NCI-H2171 treated with DMSO at 0.1 percent for 48 hours (cell line): ENCODE data around the gene KLHL6.
"Not testable (repeated sequence)": the region's sequence is repeated elsewhere in the genome, so short reads cannot be mapped to it uniquely, and the experiment has no call there.

Experiments
- DNase-seq: peaks from one replicate; lab custom pipeline; 2025; lab: John Stamatoyannopoulos, UW

Gene KLHL6

DNA sequence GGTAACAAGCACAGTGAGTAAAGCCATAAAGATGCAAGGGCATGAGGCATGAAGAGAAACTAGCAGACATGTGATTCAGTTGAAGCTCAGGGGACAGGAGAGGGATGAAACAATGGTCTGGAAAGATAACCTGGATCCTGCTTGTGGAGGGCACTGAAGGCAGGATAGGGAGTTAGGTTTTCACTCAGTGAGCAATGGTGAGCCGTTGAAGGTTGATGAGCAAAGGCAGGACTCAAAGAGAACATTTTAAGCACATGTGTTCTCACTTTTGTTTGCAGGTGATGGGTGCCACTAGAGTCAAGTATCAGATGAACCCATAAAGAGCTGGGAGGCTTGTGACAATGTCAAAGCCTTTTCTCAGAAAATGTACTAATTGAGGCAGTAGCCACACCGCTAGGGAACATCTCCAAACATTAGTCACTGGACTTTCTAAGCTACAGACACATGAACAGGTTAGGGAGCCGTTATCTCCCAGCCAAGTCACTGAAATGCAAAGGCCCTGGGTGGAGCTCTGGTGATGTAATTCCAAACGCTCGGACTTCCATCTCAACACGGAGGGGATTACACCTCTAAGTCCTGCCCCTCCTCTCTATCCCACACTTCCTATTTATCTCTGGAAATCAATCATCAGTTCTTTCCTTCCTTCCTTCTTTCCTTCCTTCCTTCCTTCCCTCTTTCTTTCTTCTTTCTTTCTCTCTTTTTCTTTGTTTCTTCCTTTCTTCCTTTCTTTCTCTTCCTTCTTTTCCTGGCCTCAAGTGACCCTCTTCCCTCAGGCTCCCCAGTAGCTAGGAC is 22.7 kb downstream of the KLHL6 start:
- DNase-seq, result no peak

DNA sequence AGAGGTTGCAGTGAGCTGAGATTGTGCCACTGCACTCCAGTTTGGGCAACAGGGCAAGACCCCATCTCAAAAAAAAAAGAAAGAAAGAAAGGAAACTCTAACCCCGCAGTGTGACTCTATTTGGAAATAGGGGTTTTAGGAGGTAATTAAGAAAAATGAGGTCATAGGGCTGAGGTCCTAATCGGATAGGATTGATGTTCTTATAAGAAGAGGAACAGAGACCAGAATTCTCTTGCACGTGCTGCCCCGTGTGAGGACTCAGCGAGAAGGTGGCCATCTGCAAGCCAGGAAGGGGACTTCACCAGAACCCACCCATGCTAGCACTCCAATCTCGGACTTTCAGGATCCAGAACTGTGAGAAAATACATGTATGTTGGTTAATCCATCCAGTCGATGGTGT is 25.8 kb downstream of the KLHL6 start:
- DNase-seq, result no peak

DNA sequence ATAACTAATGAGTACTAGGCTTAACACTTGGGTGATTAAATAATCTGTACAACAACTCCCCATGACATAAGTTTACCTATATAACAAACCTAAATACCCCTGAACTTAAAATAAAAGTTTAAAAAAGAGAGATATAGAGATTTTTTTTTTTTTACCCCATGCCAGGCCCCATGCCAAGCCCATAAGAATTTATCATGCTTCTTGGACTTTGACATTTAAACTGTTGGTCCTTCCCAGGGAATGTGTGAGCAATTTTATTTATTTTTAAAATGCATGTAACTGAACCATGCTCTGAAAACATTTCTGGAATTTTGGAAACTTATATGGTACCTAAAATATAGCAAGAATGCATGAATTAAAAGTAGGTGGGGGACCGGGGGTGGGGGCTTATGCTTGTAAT is 26.3 kb downstream of the KLHL6 start:
- no peak for DNase-seq

DNA sequence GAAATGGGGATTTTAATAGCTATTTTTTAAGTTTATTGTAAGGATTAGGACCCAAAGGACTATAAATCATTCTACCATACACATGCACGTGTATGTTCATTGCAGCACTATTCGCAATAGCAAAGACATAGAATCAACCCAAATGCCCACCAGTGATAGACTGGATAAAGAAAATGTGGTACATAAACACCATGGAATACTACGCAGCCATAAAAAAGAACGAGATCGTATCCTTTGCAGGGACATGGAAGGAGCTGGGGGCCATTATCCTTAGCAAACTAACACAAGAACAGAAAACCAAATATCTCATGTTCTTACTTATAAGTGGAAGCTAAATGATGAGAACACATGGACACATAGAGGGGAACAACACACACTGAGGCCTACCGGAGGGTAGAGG is 26.7 kb downstream of the KLHL6 start:
- not testable (repeated sequence) for DNase-seq

DNA sequence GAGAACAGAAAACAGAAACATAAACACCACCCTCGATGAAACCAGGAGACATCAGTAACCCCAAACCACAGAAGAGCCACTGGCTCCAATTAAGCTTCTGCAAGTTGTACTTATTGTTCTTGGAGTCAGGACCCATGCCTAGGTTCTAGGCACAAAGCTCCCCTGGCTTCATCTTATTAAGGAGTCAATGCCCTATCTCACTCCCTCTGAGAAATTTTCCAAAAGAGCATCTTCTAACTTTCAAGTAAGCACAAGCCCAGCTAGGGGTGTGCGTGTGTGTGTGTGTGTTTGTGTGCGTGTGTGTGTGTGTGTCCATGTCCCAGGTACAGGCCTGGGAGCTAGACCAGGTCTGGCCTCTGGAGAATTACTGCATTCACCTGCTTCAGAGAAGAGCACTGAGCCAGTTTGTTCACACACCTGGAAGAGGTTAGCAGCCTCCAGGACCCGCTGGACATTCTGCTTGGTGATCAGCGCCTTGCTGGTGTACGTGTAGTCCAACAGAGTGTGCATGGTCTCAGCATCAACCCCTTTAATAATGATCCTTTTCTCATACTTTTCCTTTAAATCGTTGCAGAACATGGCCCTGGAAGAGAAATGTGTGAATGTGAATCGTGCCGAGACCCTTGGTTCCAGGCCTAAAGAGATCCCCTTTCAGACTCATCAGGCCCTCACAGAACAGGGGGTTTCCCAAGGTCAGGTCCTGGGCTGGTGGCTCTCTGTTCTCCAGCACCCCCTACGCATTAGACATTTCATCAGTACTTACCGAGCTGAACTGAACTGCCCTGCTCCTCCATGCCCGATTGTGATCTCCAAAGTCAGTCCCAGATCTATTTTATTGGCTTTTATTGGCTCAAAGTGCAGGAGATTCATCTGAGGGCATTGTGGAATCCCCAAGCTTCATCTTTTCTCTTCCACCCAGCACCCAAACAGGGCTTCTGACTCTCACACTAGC is 27.8 kb downstream of the KLHL6 start:
- DNase-seq, result no peak

DNA sequence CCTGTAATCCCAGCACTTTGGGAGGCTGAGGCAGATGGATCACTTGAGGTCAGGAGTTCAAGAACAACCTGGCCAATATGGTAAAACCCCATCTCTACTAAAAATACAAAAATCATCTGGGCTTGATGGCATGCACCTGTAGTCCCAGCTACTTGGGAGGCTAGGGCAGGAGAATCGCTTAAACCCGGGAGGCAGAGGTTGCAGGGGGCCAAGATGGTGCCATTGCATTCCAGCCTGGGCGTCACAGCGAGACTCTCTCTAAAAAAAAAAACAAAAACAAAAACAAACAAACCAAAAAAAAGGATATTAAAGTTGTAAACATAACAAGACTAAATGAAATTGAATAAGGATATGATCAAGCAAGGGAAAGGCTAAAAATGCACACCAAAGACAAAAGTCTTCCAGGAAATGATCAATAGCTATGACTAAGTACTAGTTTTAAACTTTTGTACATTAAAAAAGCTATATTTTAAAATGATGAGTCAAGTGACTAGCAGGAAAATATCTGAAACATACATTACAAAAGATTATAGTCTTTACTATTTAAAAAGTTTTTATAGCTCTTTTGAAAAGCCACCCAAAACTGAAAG is 28.6 kb downstream of the KLHL6 start:
- DNase-seq, result no peak

DNA sequence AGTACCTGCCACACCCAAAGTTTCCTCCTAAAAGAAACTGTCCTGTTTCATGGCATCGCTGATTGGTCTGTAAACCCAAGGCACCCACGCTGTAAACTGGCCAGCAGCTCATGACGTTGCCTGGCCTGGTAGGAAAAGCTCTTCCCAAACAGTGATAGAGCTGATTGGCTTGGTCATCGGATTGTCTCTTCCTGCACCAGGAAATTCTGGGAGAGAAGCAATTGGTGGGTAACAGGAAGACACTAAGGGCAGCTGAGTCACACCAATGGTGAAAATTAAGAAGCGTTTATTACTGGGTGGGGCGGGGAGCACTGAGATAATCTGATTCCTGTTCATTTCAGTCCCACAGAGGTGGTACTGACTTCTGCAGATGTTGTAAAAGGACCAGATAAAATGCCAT is 31.0 kb downstream of the KLHL6 start:
- no peak for DNase-seq

DNA sequence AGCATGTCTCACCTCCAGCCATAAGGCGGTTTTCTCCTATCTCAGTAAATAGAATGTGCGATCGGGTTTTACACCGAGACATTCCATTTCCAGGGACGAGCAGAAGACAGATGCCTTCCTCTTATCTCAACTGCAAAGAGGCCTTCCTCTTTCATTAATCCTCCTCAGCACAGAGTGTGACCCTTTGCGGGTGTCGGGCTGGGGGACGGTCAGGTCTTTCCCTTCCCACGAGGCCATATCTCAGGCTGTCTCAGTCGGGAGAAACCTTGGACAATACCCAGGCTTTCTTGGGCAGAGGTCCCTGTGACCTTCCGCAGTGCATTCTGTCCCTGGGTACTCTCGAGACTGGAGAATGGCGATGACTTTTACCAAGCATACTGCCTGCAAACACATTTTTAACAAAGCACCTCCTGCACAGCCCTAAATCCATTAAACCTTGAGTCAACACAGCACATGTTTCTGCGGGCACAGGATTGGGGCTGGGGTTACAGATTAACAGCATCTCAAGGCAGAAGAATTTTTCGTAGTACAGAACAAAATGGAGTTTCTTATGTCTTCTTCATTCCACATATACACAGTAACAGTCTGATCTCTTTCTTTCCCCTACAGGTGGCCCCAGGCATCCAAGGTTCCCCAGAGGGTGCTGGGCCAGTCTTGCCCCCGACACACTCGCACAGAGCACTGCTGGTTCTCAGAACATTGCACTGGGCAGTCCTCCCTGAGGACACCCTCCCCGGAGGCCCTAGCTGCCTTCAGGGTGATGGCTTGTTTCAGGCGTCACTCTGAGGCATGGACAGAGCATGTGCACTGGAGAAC is 34.6 kb downstream of the KLHL6 start:
- not testable (repeated sequence) for DNase-seq

DNA sequence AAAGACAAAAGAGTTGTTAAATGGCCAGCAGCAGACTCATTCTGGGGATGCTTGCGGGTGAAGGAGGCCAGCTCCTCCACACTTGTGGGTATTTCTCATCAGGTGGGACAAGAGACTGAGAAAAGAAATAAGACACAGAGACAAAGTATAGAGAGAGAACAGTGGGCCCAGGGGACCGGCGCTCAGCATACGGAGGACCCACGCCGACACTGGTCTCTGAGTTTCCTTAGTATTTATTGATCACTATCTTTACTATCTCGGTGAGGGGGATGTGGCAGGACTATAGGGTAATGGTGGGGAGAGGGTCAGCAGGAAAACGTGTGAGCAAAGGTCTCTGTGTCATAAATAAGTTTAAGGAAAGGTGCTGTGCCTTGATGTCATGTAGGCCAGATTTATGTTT is 35.2 kb downstream of the KLHL6 start:
- not testable (repeated sequence) for DNase-seq

DNA sequence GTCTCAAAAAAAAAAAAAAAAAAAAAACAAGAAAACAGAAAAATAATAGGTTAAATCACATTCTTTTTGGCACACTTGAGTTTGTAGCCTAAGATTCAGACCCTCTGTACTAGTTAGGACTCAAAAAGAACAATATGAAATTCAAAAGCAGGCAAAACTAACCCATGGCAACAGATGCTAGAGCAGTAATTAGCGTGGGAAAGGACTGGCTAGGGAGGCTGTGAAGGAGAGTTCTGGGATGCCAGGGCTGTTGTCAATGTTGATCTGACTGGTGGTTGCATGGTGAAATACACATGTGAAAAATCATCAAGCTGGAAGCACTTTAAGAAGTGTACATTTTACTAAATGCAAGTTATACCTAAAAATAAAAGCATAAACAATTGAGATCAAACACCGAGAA is 35.6 kb downstream of the KLHL6 start:
- peak; percentile 11 for DNase-seq

DNA sequence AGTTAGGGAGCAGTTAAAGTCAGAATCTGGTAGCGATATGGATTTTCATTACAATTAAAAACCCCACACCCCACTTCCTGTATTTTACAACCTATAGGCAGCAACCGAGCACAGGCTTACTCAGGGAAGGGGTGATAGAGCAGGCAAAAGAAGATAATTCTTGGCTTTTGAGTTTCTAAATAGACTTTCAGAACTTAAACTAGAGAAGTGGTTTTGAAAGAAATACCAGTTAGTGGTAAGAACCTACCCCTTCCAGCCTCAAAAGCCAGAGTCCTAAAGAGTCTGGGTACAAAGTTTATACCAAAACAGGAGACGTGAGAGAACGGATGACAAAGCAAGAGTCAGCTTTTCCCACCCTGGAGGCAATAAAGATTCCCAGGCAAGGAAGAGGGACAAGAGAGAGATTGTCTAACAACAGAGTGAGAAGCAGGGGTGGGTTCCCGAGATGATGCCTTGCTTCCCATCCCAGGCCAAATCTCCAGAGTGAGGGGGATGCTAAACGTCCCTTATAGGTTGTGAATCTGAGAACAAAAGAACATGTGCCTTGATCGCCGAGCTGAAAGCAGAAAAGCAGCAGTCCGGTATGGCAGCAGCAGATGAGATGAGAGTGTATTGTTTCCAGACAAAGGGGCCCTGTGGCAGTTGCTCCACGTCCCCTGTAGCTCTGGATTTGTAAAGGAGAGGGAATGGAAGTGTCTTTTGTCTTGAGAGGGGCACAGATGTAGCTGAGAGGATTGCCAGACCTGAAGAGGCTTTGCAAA is 36.8 kb downstream of the KLHL6 start:
- no peak for DNase-seq

DNA sequence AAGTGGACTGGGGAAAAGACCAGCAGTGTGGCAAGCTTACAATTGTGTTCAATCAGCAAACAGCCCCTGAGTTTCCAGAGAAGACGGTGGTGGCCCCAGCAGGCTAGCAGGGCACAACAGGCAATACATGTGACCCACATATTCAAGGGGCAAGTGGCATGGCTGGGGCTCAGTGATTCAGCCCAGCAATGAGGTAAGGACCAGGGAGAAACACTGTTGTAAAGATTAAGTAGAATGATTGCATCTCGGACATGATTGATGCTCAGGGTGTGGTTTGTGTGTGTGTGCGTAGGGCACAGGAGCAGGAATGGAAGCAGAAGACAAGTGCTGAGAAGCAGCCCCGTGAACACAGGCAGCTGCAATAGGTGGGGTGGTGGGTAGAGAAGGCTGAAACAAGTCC is 37.9 kb downstream of the KLHL6 start:
- DNase-seq, result no peak

DNA sequence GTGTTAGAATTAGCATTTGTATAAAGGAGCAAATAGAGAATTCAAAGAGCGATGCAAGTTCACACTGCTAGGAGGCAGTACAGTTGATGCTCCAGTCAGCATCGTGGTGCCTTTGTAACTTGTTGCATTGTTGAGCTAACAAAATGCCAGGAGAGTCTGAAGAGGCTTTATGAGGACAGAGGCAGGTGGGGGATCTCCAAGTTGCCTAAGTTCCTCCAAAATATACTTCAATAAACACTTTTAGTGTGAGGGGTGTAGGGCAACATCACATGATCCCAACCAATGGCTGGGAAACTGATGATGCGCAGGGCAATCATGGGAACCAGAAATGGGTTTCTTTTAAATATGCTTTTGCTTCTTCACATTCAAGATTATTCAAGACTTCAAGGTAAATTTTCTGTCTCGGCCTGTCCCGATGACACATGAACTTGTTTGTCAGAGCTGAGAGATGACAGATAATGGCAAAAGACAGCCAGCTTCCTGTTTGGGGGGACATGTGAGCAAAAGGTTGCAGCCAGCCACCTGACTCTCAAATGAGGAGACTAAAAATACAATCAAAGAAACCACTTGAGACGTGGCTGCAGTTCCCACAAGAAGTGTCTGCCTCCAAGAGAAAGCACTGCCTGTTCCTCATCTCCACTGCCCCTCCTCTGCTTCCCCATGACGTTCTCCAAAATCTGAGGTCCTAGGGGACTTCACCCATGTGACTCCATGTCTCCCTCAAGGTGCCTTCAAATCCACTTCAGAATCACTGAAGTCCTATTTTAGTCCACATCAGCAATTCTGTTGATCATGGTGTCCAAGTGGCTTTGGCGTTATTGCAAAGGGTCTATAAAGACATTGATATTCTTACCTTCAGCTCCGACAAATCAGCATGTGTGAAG is 39.3 kb downstream of the KLHL6 start:
- DNase-seq, result no peak

DNA sequence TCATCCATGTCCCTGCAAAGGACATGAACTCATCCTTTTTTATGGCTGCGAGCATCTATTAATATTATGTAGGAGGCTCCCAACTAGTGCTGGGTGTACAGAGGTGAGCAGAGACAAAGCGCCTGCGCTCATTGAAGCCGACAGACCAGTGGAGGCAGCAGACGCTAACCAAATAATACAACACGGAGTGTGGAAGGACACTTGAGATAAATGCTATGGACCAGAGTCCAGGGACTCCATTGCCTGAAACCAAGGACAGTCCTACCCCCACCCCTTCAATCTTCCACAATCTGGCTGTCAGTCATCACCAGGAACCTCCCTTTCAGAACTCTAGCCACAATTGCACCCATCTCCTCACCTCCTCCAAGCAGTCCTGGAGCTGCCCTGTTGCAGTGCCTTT is 41.5 kb downstream of the KLHL6 start:
- no peak for DNase-seq

DNA sequence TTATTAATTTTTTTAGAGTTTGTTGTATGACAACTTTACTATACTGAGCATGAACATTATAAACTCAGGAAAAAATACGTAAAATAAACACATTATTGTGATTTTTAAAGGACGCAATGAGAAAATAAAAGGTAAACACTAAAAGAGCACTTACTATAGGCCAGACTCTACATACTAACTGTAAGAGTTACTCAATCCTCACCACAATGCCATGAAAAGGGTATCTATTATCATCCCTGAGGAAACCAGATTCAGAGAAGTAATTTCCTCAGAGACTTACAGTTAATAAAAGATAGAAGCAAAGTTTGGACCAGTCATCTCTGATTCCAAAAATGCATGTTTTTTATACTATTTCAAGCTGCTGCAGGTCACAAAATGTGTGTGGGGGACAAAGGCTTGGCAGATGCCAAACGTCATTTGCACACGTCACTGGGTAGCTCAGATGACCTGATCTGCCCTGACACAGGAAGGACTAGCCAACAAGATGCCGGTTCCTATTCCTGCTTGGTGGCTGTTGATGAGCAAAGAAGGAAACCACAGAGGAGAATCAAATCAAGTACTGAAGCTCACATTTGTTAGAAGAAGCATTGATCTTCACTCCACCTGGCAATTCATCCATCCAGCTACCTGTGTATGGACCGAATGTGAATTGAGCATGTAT is 42.3 kb downstream of the KLHL6 start:
- DNase-seq, result no peak

DNA sequence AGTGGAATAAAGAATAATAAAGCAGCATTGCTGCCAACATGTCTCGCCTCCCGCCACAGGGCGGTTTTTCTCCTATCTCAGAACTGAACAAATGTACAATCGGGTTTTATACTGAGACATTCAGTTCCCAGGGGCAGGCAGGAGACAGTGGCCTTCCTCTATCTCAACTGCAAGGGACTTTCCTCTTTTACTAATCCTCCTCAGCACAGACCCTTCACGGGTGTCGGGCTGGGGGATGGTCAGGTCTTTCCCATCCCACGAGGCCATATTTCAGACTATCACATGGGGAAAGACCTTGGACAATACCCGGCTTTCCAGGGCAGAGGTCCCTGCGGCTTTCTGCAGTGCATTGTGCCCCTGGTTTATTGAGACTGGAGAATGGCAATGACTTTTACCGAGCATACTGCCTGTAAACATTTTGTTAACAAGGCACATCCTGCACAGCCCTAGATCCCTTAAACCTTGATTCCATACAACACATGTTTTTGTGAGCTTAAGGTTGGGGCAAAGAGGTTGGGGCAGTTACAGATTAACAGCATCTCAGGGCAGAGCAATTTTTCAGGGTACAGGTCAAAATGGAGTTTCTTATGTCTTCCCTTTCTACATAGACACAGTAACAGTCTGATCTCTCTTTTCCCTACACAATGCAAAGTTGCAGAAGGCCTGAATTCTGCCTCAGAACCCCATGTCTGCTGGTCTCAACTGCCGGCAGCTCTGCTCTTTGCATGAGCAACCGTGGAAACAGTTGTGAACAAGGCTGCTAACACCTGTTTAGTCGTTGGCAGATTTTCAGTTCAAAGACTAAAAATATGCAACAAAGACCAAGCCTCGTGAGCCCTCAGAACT is 44.0 kb downstream of the KLHL6 start:
- not testable (repeated sequence) for DNase-seq

DNA sequence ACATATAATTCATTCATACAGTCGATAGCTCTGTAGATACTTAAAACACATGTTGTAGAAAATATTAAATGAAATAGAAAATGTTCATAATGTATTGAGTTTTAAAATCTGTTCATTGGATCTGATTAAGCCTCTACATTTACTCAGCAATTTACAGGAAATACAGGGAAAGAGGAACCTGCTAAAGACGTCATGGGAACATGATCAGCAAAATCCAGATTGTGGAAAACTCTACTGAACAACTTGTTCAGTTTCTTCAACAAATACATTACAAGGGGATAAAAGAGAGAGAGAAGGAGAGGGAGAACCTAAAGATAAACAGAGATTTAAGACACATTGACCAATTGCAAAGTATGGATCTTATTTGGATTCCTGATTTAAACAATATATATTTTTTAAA is 46.7 kb downstream of the KLHL6 start:
- no peak for DNase-seq

DNA sequence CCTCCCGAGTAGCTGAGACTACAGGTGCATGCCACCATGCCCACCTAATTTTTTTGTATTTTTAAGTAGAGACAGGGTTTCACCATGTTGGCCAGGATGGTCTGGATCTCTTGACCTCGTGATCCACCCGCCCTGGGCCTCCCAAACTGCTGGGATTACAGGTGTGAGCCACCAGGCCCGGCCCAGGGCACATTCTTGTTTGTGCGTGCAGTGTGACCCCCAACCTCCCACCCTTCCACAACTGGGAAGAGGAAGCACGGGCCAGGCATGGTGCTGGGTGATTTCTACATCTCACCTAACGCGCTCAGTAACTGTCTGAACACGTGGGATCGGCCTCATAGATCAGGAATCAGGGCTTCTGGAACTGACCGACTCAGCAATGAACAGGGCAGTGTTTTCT is 48.0 kb downstream of the KLHL6 start:
- no peak for DNase-seq
